ENCODE results near the gene SPATA32. TPM values are rescaled to one million over a fixed set of nuclear protein-coding genes. Genes with fewer than 3 reads are reported as not detected.

Gene SPATA32
- total RNA-seq, 2 donors from 2014 or later = 3.2 TPM; not detected in 1

DNA sequence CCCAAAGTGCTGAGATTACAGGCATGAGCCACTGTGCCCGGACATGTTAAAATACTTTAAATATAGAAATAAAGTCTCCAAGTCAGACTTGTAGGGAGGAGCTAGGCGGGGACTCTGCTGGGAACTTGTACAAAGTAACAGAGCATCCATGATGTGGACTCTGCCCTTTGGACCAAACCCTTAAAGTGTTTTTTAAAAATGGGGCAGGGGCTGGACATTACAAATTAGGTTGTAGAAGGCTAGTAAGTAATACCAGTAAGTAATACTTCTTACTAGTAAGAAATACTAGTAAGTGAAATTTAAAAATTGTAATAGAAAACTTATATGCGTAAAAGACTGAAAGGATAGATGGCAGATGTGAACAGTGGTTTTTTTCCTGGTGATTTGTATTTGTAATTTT, 9.7 kb upstream of the SPATA32 start:
- Histone ChIP-seq H3K27me3 (replicated peaks; ENCODE audit: insufficient read depth) (no peaks in the 10 kb centered on the region), H3K27ac (no peak overlapping the region), H3K4me1 (replicated peaks) (no peaks in the 10 kb centered on the region), H3K36me3 (peaks cover 18 to 22% of the 10 kb centered on the region in 2 donors), H3K9me3 (no peaks in the 10 kb centered on the region), H3K4me3 (no peak overlapping the region)
- WGBS = 92% methylated on average over 3 of the region's 3 CpGs
- intact Hi-C loops (cut with DNase I) = no loop called here
- DNase-seq (ENCODE audit: low spot score) = no peak
- TF ChIP-seq, protein P1, sequence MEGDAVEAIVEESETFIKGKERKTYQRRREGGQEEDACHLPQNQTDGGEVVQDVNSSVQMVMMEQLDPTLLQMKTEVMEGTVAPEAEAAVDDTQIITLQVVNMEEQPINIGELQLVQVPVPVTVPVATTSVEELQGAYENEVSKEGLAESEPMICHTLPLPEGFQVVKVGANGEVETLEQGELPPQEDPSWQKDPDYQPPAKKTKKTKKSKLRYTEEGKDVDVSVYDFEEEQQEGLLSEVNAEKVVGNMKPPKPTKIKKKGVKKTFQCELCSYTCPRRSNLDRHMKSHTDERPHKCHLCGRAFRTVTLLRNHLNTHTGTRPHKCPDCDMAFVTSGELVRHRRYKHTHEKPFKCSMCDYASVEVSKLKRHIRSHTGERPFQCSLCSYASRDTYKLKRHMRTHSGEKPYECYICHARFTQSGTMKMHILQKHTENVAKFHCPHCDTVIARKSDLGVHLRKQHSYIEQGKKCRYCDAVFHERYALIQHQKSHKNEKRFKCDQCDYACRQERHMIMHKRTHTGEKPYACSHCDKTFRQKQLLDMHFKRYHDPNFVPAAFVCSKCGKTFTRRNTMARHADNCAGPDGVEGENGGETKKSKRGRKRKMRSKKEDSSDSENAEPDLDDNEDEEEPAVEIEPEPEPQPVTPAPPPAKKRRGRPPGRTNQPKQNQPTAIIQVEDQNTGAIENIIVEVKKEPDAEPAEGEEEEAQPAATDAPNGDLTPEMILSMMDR (IDR thresholded peaks at IDR 0.05) = no peak
- TF ChIP-seq POLR2A (IDR thresholded peaks at IDR 0.05) = no peak
- no peak for TF ChIP-seq POLR2AphosphoS5 (IDR thresholded peaks at IDR 0.05)

DNA sequence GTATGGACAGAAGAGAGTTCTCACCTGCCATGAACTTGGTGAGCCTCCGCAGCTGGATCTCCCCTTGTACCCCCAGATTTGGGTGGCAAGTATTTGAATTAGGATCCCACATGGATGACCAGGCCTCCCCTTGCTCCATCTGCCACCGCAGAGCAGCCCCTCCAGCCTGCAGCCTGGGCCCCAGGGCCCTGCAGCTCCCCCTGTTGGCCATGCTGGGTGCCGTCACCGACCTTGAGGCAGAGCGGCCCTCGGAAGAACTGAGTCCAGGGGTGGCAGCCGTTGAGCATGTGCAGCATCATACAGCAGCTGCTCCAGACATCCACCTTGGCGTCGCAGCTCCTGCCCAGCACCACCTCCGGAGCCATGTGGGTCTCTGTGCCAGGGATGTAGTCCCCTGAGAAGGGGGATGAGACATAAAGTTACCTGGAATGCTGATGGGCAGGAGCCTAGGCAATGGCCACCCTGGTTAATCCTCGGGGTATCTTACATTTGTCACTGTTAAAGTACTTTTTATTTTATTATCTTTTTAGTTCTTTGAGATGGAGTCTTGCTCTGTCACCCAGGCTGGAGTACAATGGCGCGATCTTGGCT, 9.0 kb upstream of the SPATA32 start:
- no peak for DNase-seq (ENCODE audit: low spot score)
- H3K9me3 ChIP-seq = no peaks in the 10 kb centered on the region
- TF ChIP-seq POLR2A (IDR thresholded peaks at IDR 0.05) = no peak
- TF ChIP-seq, protein P1 (IDR thresholded peaks at IDR 0.05) = peak in 3 of 4 experiments; percentile 42 to 49 (median 46)
- H3K27ac ChIP-seq = no peak overlapping the region
- no peak overlapping the region for H3K4me3 ChIP-seq
- peaks cover 18 to 22% of the 10 kb centered on the region in 2 donors for H3K36me3 ChIP-seq
- no peaks in the 10 kb centered on the region for H3K27me3 ChIP-seq (replicated peaks; ENCODE audit: insufficient read depth)
- intact Hi-C loops (cut with DNase I) = no loop called here
- no peaks in the 10 kb centered on the region for H3K4me1 ChIP-seq (replicated peaks)
- WGBS = 74% methylated on average over 7 of the region's 13 CpGs

DNA sequence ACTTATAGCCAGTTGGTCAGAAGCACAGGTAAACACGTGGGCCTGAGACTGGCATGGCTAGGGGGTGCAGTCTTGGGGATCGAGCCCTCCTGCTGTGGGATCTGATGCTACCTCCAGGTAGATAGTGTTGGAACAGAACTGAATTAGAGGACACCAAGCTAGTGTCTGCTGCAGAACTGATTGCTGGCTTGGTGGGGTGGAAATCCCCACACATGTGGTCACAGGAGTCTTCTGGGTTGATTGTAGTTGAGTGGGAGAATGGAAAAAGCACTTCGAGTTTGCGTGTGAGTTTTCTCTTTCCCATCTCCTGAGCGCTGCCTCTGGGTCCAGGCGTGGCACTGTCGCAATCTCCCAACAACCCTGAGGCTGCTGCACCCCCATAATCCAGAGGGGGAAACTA, 8.0 kb upstream of the SPATA32 start:
- WGBS = 92% methylated on average over 7 of the region's 7 CpGs
- DNase-seq (ENCODE audit: low spot score) = no peak
- no peak for TF ChIP-seq POLR2AphosphoS5 (IDR thresholded peaks at IDR 0.05)
- TF ChIP-seq, protein P1 (IDR thresholded peaks at IDR 0.05) = no peak
- TF ChIP-seq POLR2A (IDR thresholded peaks at IDR 0.05) = no peak
- intact Hi-C loops (cut with DNase I) = no loop called here
- H3K36me3 ChIP-seq = peaks cover 18 to 22% of the 10 kb centered on the region in 2 donors
- H3K27ac ChIP-seq = no peak overlapping the region
- no peaks in the 10 kb centered on the region for H3K4me1 ChIP-seq (replicated peaks)
- H3K27me3 ChIP-seq (replicated peaks; ENCODE audit: insufficient read depth) = no peaks in the 10 kb centered on the region
- H3K9me3 ChIP-seq = no peaks in the 10 kb centered on the region
- no peak overlapping the region for H3K4me3 ChIP-seq

DNA sequence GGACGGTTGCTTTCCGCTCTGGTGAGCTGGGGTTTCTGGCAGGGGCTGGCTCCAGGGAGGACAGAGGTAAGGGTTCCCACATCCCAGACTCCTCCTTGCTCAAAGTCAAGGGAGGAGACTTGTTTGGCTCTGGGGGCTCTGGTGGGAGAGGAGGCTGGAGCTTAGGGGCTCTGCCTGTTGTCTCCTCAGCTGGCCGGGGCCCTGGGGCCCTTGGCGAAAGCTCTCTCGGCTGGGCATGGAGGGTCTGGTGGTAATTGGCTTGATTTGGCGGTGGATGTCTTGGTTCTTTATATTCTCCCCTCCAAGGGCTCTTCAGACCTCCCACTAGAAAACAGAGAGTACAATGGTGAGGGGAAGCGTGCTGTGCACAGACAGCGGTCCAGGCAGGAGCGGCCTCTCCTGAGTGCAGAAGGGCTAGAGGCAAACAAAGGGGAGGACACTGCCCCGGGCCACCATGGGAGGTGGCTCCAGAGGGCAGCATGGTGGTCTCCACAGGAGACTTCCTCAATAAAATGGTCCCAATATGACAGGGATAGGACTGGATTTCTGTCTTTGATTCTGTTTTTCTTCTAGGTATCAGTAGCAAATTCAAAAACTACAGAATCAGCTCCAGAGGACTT, 5.7 kb upstream of the SPATA32 start:
- intact Hi-C loops (cut with DNase I) = no loop called here
- no peak overlapping the region for H3K4me3 ChIP-seq
- no peak for DNase-seq (ENCODE audit: low spot score)
- H3K36me3 ChIP-seq = peaks cover 18 to 22% of the 10 kb centered on the region in 2 donors
- TF ChIP-seq POLR2AphosphoS5 (IDR thresholded peaks at IDR 0.05) = no peak
- TF ChIP-seq, protein P1 (IDR thresholded peaks at IDR 0.05) = no peak
- TF ChIP-seq POLR2A (IDR thresholded peaks at IDR 0.05) = no peak
- peaks cover 3% of the 10 kb centered on the region for H3K4me1 ChIP-seq (replicated peaks)
- no peaks in the 10 kb centered on the region for H3K9me3 ChIP-seq
- WGBS = 89% methylated on average over 10 of the region's 10 CpGs
- no peak overlapping the region for H3K27ac ChIP-seq
- H3K27me3 ChIP-seq (replicated peaks; ENCODE audit: insufficient read depth) = no peaks in the 10 kb centered on the region

DNA sequence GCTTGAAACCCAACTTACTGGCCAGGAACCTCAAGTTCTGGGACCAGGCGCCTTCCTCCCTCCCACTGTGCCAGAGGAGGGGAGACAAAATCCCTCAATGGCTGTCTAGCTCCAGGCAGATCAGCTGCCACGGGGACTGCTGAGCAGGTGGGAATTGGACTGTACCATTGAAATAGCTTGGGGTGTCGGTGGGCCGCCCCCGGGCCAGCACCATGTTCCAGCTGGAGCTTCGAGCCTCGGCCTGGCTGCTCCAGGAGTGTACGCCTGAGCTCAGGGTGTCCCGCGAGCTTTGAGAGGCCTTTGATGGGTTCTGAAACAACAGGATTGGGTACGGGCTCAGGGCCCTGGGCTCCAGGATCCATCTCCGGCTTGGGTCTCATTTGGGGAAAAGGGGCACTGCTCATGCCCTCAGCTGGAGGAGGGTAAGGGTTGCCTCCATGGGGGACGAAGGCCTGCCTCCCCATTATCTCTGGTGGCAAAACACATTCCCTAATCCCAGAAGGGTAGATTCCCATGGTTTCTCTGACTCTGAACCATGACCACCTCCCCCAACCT, 4.6 kb upstream of the SPATA32 start:
- peaks cover 18 to 22% of the 10 kb centered on the region in 2 donors for H3K36me3 ChIP-seq

More for the DNA sequence above, 4.6 kb upstream of the SPATA32 start:
- TF ChIP-seq POLR2A (IDR thresholded peaks at IDR 0.05) = no peak
- TF ChIP-seq, protein P1 (IDR thresholded peaks at IDR 0.05) = no peak
- TF ChIP-seq POLR2AphosphoS5 (IDR thresholded peaks at IDR 0.05) = no peak
- intact Hi-C loops (cut with DNase I) = no loop called here
- Histone ChIP-seq H3K9me3 (no peaks in the 10 kb centered on the region), H3K27me3 (replicated peaks; ENCODE audit: insufficient read depth) (no peaks in the 10 kb centered on the region), H3K4me3 (no peak overlapping the region), H3K27ac (no peak overlapping the region), H3K4me1 (replicated peaks) (peaks cover 7% of the 10 kb centered on the region)
- 89% methylated on average over 13 of the region's 13 CpGs for WGBS
- no peak for DNase-seq (ENCODE audit: low spot score)
